B cell (primary cell): ENCODE measurements around the gene PGLYRP2. TPM values are rescaled to one million over a fixed set of nuclear protein-coding genes. Genes with fewer than 3 reads are reported as not detected.

ENCODE experiments used
- ATAC-seq: fragments of 200-7000 bp; cut with Tn5 transposase; one replicate; pipeline ENCODE4 v1.10.0; 2021; ENCODE audit warnings: low read depth, mild to moderate bottlenecking, moderate number of reproducible peaks, moderate library complexity
- CTCF ChIA-PET: fragments of 350-600 bp; sonication (Branson Sonifier 250); formaldehyde crosslinking; loops from one replicate; lab custom pipeline; 2021; ENCODE audit warnings: antibody characterized with exemption, inconsistent platforms; lab: Charles Lee
- POLR2A ChIA-PET: fragments of 350-600 bp; sonication (Branson Sonifier 250); formaldehyde crosslinking; loops from one replicate; lab custom pipeline; 2021; ENCODE audit warnings: antibody characterized with exemption; lab: Charles Lee
- DNase-seq: peaks from one replicate; pipeline ENCODE4 v3.0.0; 2013
- H2AFZ ChIP-seq: 2 replicates; pipeline ENCODE4 v1.6.1; 2012; ENCODE audit warnings: mild to moderate bottlenecking, low read depth, low read length; ENCODE audit not compliant: insufficient read depth, poor library complexity, severe bottlenecking
- H3K27ac ChIP-seq, 2 donors: 1 replicate in 1 of 2; 2 replicates in 1 of 2; pipeline ENCODE4 v1.5.1; 2012 to 2013; ENCODE audit warnings: low read length in 2 of 2, mild to moderate bottlenecking in 2 of 2, moderate library complexity in 1 of 2
- H3K27me3 ChIP-seq, 4 experiments: fragments of 200-600 bp in 1 of 4; sonication (generic) in 1 of 4; replicated peaks in 1 of 4; 1 replicate in 2 of 4; 2 replicates in 2 of 4; pipeline versions ENCODE4 v1.6.1 to v1.7.0; 2013 to 2016; ENCODE audit warnings: low read length in 3 of 4, mild to moderate bottlenecking in 2 of 4, mixed read lengths in 1 of 4, moderate library complexity in 1 of 4; ENCODE audit not compliant: insufficient read depth in 4 of 4, control insufficient read depth in 3 of 4; ENCODE audit errors: control extremely low read depth in 1 of 4
- H3K36me3 ChIP-seq, 2 experiments: replicated peaks in 1 of 2; 1 replicate in 1 of 2; 2 replicates in 1 of 2; pipeline versions ENCODE4 v1.6.1 to v1.7.1; 2013; ENCODE audit warnings: low read length in 1 of 2; ENCODE audit not compliant: insufficient read depth in 2 of 2, control insufficient read depth in 1 of 2; ENCODE audit errors: control extremely low read depth in 1 of 2, extremely low read depth in 1 of 2
- H3K4me1 ChIP-seq, 2 donors: fragments of 200-600 bp in 1 of 2; sonication (generic) in 1 of 2; 1 replicate in 1 of 2; 2 replicates in 1 of 2; pipeline versions ENCODE4 v1.5.1 to v1.6.1; 2013 to 2017; ENCODE audit warnings: low read length in 2 of 2; ENCODE audit not compliant: control insufficient read depth in 2 of 2, insufficient read depth in 2 of 2
- H3K4me2 ChIP-seq: replicated peaks from 2 replicates; pipeline ENCODE3; 2012; ENCODE audit warnings: mild to moderate bottlenecking, low read depth, low read length; ENCODE audit not compliant: poor library complexity, severe bottlenecking
- H3K4me3 ChIP-seq, 5 experiments: fragments of 200-600 bp in 1 of 5; sonication (generic) in 1 of 5; 1 replicate in 3 of 5; 2 replicates in 2 of 5; pipeline versions ENCODE4 v1.5.1 to v1.7.0; 2011 to 2016; ENCODE audit warnings: low read length in 4 of 5, mild to moderate bottlenecking in 4 of 5, low read depth in 2 of 5, control low read depth in 1 of 5, moderate library complexity in 1 of 5; ENCODE audit not compliant: insufficient read depth in 1 of 5; ENCODE audit errors: control extremely low read depth in 1 of 5, extremely low read depth in 1 of 5
- H3K79me2 ChIP-seq: fragments of 200-600 bp; sonication (generic); one replicate; pipeline ENCODE4 v1.6.0; 2016; ENCODE audit warnings: low read length; ENCODE audit not compliant: control insufficient read depth, insufficient read depth
- H3K9ac ChIP-seq: fragments of 200-600 bp; sonication (generic); 2 replicates; pipeline ENCODE4 v1.6.1; 2017; ENCODE audit warnings: mild to moderate bottlenecking, low read length, moderate library complexity
- H3K9me3 ChIP-seq, 3 donors: one replicate each; pipeline versions ENCODE4 v1.6.1 to v1.7.1; 2013; ENCODE audit warnings: low read length in 2 of 3; ENCODE audit not compliant: control insufficient read depth in 2 of 3, insufficient read depth in 1 of 3; ENCODE audit errors: control extremely low read depth in 1 of 3
- H4K20me1 ChIP-seq: 2 replicates; pipeline ENCODE4 v1.6.0; 2012; ENCODE audit warnings: mild to moderate bottlenecking, low read length; ENCODE audit not compliant: insufficient read depth, control insufficient read depth, poor library complexity, severe bottlenecking
- H3K27ac Mint-ChIP-seq: one replicate; pipeline ENCODE4 v1.8.0; 2021; ENCODE audit warnings: mixed read lengths
- H3K27me3 Mint-ChIP-seq: one replicate; pipeline ENCODE4 v1.8.0; 2021; ENCODE audit warnings: mixed read lengths
- H3K4me1 Mint-ChIP-seq: one replicate; pipeline ENCODE4 v1.8.0; 2021; ENCODE audit warnings: mixed read lengths
- H3K4me3 Mint-ChIP-seq: one replicate; pipeline ENCODE4 v1.8.0; 2021; ENCODE audit warnings: mixed read lengths
- H3K9me3 Mint-ChIP-seq: one replicate; pipeline ENCODE4 v1.8.0; 2022; ENCODE audit warnings: mixed read lengths; ENCODE audit not compliant: insufficient read depth
- EZH2 ChIP-seq: IDR thresholded peaks from 2 replicates; pipeline ENCODE4 v1.6.1; 2012; ENCODE audit warnings: borderline replicate concordance, low read depth, mild to moderate bottlenecking, moderate library complexity, low read length; ENCODE audit not compliant: insufficient read depth, poor library complexity, severe bottlenecking
- WGBS: methylation state at CpG from one replicate; pipeline ENCODE4 v1.1.5; 2013; ENCODE audit warnings: missing lambda C conversion rate; ENCODE audit not compliant: insufficient coverage; 5-methylcytosine and 5-hydroxymethylcytosine counted together
- intact Hi-C: fragments of 100-400 bp; cut with micrococcal nuclease; formaldehyde crosslinking; loops from one replicate; pipeline ENCODE4 v1.10.0; 2022
- polyA plus RNA-seq: library from polyadenylated mRNA; depleted of rRNA; stranded (reverse); fragments of >200 nt; gene quantifications from 2 replicates; pipeline ENCODE4 v1.2.3, GENCODE V29; 2012
- total RNA-seq, 2 donors: library from RNA; stranded (reverse); fragments of 120-200 nt in 1 of 2; gene quantifications; 1 replicate in 1 of 2; 2 replicates in 1 of 2; pipeline versions ENCODE4 v1.2.3 to v1.2.4, GENCODE V29; 2013 to 2022
- TF ChIP-seq, protein P1 (sequence below): fragments of 200-600 bp; IDR thresholded peaks from one replicate; pipeline ENCODE4 v1.8.0; 2022; ENCODE audit warnings: antibody characterized with exemption, mild to moderate bottlenecking

The PGLYRP2 gene
- total and polyA plus RNA-seq, 2 donors (not counting 1 experiment from before 2014, with no cell fraction given) = not detected

DNA sequence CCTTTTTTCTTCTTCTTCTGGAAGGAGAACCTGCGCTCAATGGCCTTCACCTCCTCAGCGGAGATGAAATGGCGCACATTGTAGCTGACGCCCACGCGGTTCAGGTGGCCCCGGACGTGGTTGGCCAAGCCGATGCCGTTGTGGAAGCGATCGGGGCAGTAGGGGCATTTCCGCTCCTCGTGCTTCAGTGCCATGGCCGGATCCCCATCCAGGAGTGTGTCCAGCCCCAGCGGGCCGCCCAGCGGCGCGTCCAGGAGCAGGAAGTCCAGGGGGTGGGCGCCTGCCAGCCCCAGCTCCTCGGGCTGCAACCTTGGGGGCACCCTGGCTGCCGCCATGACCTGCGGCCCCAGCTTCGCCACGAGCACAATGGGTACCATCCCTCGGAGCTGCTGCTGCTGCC lies 40.7 kb downstream of the PGLYRP2 start:
- Histone ChIP-seq H3K9me3 (no peaks in the 10 kb centered on the region), H3K4me2 (no peak overlapping the region), H3K27ac (no peak overlapping the region), H3K79me2 (no peaks in the 10 kb centered on the region), H3K36me3 (no peaks in the 10 kb centered on the region), H2AFZ (no peak overlapping the region), H4K20me1 (no peaks in the 10 kb centered on the region), H3K4me3 (no peak overlapping the region), H3K27me3 (no peaks in the 10 kb centered on the region), H3K9ac (no peak overlapping the region), H3K4me1 (peaks cover under 1 to 2% of the 10 kb centered on the region in 2 donors)
- Mint-ChIP-seq H3K27ac (no peak overlapping the region), H3K27me3 (no peaks in the 10 kb centered on the region), H3K4me3 (no peak overlapping the region), H3K4me1 (no peaks in the 10 kb centered on the region), H3K9me3 (no peaks in the 10 kb centered on the region)
- CTCF ChIA-PET = no interaction called here
- POLR2A ChIA-PET = no interaction called here
- WGBS = 95% methylated on average over 27 of the region's 27 CpGs
- TF ChIP-seq, protein P1, sequence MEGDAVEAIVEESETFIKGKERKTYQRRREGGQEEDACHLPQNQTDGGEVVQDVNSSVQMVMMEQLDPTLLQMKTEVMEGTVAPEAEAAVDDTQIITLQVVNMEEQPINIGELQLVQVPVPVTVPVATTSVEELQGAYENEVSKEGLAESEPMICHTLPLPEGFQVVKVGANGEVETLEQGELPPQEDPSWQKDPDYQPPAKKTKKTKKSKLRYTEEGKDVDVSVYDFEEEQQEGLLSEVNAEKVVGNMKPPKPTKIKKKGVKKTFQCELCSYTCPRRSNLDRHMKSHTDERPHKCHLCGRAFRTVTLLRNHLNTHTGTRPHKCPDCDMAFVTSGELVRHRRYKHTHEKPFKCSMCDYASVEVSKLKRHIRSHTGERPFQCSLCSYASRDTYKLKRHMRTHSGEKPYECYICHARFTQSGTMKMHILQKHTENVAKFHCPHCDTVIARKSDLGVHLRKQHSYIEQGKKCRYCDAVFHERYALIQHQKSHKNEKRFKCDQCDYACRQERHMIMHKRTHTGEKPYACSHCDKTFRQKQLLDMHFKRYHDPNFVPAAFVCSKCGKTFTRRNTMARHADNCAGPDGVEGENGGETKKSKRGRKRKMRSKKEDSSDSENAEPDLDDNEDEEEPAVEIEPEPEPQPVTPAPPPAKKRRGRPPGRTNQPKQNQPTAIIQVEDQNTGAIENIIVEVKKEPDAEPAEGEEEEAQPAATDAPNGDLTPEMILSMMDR = no peak
- TF ChIP-seq EZH2 = no peak
- ATAC-seq (no peak), DNase-seq (no peak)
- intact Hi-C loops = no loop called here

DNA sequence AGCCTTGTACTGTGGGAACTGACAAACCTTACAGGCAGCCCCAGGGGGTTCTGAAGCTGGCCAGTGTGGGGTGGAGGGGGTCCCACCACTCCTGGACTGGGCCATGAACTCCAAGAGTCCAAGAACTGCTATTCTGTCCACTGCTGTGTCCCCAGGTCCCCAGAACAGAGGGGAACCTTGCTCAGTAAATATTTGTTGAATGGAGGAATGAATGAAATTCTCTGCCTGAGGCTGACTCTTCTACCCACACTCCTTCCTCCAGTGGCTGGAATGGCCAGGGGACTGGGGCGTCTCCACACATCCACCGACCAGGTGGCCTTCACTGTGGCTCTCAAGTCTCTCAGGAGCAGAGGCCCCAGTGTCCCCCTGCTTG lies 41.2 kb downstream of the PGLYRP2 start:
- intact Hi-C loops = no loop called here
- ATAC-seq (no peak), DNase-seq (no peak)
- Mint-ChIP-seq H3K27me3 (no peaks in the 10 kb centered on the region), H3K9me3 (no peaks in the 10 kb centered on the region), H3K27ac (no peak overlapping the region), H3K4me1 (peaks cover 4% of the 10 kb centered on the region), H3K4me3 (no peak overlapping the region)
- no peak overlapping the region for H2AFZ ChIP-seq
- peaks cover 5 to 7% of the 10 kb centered on the region in 2 donors for H3K4me1 ChIP-seq
- no peak overlapping the region for H3K4me3 ChIP-seq
- no peaks in the 10 kb centered on the region for H3K79me2 ChIP-seq
- no peak overlapping the region for H3K4me2 ChIP-seq
- no peaks in the 10 kb centered on the region for H3K27me3 ChIP-seq
- CTCF ChIA-PET = no interaction called here
- no CpG with 5 or more reads among the region's 2 CpGs for WGBS
- peaks cover 0 to 3% (median 0%) of the 10 kb centered on the region in 3 donors for H3K9me3 ChIP-seq
- no peaks in the 10 kb centered on the region for H4K20me1 ChIP-seq
- no peak overlapping the region for H3K27ac ChIP-seq
- no peaks in the 10 kb centered on the region for H3K36me3 ChIP-seq
- H3K9ac ChIP-seq = no peak overlapping the region
- no peak for TF ChIP-seq EZH2
- TF ChIP-seq, protein P1 = no peak
- POLR2A ChIA-PET = no interaction called here
